ENCODE data around the gene BEST4.
"Not testable (repeated sequence)": the region's sequence is repeated elsewhere in the genome, so short reads cannot be mapped to it uniquely, and the experiment has no call there.

BEST4 gene

DNA sequence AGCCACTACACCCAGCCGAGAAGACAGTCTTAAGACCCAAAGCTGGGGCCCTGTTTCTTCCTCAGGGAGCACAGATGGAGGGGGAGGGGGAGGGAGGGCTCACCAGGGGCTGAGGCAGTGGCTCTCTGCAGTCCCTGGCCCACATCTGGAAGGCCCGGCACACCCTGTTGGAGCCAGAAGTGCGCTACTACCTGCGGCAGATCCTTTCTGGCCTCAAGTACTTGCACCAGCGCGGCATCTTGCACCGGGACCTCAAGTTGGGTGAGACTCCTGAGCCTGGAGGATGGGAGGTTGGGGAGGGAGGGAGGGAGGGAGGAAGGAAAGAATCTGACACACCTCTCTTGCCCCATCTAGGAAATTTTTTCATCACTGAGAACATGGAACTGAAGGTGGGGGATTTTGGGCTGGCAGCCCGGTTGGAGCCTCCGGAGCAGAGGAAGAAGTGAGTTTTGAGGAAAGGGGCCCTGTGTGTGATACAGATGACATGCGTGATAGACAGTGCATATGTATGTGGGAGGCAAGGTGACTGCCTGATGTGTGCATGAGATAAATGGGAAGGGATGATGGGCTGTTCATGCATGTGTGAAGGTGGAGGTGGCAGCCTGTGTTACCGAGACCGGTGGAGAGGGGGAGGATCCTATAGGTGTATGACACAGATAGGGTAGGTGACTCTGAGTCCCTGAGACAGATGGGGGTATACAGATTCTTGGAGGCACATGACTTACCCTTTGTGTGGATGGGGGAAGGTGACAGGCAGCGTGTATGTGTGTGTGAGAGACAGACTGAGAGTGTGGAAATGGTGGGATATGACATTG, 13.7 kb upstream of the BEST4 start:
- no peak for DNase-seq (ENCODE audit: low read depth)

GRCh38 chr1:44799770-44800584, 12.0 kb upstream of the BEST4 start, which contains the start of gene PLK3:
Gene PLK3 (plus strand): TSS chr1:44800377. CDS start chr1:44800464, 87 bp downstream.
- DNase-seq (ENCODE audit: low read depth), result peak; percentile 83

DNA sequence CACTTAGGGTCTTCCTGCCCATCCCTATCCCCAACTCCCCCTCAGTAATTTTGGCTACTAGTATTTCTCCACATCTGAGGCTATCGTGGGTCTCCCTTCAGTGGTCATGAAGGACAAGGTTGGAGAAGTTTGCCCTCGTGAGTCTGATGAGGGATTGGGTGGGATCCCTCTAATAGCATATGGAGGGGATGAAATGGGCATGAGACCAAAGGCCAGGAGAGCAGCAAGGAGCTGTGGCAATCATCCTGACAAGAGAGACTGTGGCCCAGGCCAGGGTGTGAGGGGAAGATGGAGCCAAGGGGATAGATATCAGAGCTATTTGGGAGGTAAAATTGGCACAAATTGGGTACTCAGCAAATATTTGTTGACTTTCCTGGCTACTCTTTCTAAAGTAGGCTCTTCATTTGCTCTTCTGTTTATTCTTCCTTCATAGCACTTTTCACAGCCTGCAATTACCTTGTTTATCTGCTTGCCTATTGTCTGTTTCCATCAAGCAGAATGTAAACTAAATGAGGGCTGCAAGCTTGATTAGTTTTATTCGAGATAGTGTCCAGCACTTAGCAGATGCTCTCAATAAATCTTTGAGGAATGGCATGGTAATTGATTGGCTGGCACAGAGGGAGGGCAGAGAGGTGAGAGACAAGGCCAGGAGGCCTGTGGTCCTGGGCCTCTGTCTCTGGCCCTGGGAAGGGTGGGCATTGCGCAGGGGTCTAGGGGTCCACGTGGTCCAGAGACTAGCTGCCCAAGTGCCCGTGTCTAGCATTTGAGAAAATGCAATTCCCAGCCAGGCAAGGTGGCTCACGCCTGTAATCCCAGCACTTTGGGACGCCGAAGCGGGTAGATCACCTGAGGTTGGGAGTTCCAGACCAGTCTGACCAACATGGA, 10.8 kb upstream of the BEST4 start:
- no peak for DNase-seq (ENCODE audit: low read depth)

DNA sequence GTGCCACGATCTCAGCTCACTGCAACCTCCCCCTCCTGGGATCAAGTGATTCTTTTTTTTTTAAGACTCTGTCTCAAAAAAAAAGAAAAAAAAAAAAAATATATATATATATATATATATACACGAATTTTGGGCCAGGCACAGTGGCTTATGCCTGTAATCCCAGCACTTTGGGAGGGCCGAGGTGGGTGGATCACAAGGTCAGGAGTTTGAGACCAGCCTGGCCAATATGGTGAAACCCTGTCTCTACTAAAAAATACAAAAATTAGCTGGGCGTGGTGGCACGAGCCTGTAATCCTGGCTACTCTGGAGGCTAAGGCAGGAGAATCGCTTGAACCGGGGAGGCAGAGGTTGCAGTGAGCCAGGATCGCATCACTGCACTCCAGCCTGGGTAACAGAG, 9.9 kb upstream of the BEST4 start:
- DNase-seq (ENCODE audit: low read depth), result not testable (repeated sequence)

DNA sequence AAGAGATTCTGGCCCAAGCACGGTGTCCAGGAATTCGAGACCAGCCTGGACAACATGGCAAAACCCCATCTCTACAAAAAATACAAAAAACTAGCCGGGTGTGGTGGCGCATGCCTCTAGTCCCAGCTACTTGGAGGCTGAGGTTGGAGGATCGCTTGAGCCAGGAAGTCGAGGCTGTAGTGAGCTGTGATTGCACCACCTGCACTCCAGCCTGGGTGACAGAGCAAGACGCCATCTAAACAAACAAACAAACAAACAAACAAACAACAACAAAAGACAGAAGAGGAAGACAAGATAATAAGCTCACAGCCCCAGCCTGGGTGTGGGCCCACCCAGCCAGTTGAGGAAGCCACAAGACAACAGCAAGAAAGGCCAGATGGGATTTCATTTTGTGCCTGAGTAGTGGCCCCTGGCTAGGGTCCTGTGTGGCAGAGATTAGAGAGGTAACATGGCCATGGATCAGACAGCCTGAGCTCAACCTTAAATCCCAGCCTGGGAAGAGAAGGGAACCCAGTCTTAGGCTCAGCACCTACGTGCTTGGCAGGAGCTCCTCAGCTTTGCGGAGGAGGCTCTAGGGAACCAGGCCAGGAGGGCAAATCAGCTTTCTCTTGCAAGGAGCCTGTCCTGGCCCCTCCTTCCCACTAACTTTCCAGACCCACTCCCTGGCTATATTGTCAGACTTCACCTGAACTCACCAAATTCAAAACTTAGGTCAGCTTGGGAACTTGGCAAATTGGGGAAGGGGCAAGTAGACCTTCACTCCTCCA, 4.9 kb upstream of the BEST4 start:
- DNase-seq (ENCODE audit: low read depth), result no peak

DNA sequence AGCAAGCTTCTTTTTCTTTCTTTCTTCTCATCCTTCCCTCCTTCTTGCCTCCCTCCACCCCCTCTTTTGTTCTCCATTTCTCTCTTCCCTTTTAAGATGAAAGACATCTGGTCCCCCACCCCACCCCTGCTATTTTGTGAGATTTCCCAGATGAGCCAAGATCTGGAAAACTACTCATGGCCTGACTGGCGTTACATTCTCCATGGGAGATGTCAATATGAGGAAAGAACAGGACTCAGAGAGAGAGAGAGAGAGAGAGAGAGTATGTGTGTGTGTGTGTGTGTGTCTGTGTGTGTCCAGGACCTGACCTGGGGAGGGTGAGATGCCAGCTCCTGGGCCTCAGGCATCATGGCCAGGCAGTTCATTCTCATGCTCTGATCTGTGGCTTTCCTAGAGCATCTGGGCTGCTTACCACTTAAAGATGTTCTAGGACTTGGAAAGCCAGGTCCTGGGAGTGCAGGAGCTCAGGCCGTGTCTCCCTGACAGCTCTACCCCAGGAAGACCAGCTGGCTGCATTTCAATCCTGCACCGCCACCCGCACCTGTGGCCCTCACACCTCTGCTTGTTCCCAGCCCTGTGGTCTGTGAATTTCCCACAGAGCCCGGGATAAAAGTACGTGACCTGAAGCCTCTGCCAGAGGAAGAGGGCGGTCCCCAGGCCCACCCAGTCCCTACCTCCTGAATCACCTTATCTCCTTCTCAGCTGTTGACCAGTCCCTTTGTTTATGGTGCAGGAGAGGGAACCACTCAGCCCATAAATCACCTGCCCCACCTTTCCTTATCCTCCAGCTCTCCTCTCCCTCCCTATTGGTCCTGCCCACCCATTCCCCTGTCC, 3.2 kb upstream of the BEST4 start:
- DNase-seq (ENCODE audit: low read depth), result no peak

DNA sequence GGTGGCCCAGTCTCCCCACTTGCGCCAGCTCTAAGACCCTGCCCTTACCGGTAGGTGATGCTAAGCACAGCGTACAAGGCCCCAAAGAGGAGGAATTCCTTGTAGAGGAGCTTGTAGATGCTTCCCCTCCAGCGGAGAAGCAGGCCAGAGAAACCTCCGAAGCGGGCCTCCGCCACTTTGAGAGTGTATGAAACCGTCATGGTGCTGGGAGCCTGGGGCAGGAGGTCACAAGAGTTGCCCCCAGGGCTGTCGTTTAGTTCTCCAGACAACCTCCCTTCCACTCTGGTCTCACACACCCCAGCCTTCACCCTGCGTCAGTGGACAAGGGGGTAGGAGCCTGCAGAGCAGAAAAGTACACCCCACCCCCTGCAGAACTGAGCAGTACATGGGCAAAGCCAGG, 464 bp downstream of the BEST4 start:
- DNase-seq (ENCODE audit: low read depth), result no peak

DNA sequence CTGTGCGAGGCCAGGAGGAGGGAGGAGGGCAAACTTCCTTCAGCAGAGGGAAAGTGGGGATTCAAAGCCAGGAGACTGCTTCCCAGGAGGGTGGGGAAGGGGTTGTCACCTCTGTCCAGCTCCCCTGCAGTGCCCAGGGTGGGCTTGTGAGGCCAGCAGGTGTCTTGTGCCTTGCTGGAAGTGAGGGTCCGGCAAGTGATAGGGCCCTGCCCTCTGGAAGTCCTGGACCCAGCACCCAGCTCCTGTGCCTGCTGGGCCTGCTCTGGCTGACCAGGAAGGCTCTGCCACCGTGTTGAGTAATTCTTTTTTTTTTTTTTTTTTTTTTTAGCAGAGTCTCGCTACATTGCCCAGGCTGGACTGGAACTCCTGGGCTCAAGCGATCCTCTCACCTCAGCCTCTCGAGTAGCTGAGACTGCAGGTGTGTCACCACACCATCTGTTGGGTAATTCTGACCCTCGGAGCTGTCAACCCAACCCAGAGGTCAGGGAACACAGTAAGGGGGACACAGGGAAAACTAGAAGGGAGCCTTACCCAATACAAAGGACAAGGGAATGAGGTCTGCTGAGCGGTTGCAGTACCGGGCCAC, 1.0 kb downstream of the BEST4 start:
- no peak for DNase-seq (ENCODE audit: low read depth)

DNA sequence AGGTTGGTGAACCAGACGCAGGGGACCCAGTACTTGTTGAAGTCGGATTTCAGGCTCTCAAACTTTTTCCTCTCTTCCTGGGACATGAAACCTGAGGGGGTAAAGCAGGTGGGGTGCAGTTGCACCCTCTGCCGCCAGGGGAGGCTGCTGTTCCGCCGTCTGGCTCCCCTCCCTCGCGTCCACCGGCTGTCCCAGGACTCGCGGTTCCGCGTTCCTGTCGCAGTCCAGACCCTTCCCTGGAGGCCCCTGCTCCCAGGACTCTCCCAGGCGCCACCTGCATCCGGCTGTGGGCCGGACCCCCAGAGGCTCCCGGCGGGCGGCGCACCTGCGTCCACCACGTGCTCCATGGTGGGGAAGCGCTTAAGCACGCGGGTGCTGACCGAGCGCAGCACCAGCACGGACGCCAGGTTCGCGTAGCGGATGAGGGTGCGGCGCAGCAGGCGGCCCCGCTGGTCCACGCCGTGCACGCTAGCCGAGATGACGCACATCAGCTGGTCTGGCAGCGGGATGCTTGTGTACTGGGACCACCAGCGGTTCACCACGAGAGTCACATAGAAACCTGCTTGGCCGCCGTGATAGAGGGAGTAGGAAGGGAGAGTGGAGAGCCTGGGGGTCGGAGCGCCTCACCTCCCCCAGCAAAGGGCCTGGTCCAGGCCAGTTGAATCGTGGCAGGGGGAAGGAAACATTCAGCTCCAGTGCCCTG, 1.7 kb downstream of the BEST4 start:
- DNase-seq (ENCODE audit: low read depth), result no peak

GRCh38 chr1:44785501-44786137, 2.4 kb downstream of the BEST4 start:
- no peak for DNase-seq (ENCODE audit: low read depth)

DNA sequence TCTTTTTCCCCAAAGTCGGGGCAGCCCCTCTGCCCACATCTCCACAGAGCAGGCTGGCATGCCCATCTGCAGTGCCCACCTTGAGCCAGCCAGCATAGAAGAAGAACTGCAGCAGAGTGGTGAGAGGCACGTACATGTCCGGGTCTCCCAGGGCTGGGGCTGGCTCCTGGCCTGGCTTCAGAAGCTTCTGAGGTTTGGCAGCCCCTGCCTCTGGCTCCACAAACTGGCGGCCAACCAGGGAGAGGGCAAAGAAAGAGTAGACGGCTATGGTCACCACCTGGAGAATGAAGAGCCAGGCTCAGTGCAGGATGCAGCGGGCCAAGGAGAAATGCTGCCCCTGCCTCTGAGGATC, 3.0 kb downstream of the BEST4 start:
- DNase-seq (ENCODE audit: low read depth), result no peak

- no peak for DNase-seq (ENCODE audit: low read depth)
Observed at GRCh38 chr1:44784094-44785028, 3.6 kb downstream of the BEST4 start.

DNA sequence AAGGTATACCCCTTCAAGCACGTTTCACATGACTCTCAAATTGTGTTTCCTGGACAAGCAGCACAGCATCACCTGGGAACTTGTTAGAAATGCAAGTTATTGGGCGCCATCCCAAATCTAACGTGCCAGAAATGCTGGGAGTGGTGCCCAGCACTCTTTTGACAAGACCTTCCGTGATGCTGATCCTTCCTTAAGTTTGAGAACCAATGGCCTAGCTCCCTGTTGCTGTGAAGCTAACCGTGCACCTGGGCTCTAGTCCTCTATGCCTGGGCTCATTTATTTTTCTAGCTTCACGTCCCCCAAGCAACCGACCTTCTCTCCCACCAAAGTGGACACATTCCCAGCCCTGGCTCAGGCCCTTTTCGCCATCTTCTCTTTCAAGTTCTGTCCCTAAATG, 4.3 kb downstream of the BEST4 start:
- no peak for DNase-seq (ENCODE audit: low read depth)

DNA sequence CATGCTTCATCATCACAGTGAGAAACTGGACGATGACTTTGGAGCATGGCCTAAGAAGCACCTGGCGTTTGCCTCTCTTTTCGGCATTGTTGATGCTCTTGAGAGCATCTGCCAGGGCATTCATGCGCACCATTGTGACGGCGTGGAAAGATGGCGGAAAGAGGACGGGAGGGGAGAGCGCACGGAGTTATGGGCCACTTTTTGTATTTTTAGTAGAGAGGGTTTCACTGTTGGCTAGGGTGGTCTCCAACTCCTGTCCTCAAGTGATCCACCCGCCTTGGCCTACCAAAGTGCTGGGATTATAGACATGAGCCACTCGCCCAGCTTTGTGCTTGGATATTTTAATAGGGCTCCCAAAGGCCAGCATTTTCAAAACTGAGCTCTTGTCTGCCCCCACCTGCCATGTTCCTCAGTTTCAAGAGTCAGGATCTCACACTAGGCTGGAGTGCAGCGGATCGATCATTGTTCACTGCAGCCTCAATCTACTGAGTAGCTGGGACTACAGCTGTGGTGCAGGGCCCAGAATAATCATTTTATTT, 7.3 kb downstream of the BEST4 start:
- no peak for DNase-seq (ENCODE audit: low read depth)

- no peak for DNase-seq (ENCODE audit: low read depth)
Observed at GRCh38 chr1:44778705-44779576, 9.0 kb downstream of the BEST4 start.

- DNase-seq (ENCODE audit: low read depth), result no peak
Observed at GRCh38 chr1:44777969-44778635, 9.9 kb downstream of the BEST4 start.

Data from GM04503 (cell line).